HepG2 (cell line): ENCODE measurements around the gene CST11. TPM values are rescaled to one million over a fixed set of nuclear protein-coding genes. Genes with fewer than 3 reads are reported as not detected.
A peak's percentile ranks its signal among the peaks of the same experiment; 100 is the strongest.

Experiments used
- ASH2L ChIP-seq: fragments of 300-600, 200-600 bp; sonication (generic); IDR thresholded peaks from 2 replicates; pipeline ENCODE4 v1.7.0; 2017; ENCODE audit warnings: low read depth, mild to moderate bottlenecking, moderate library complexity, mixed read lengths, low read length; ENCODE audit not compliant: insufficient read length
- BORCS8-MEF2B ChIP-seq: sonication (generic); formaldehyde crosslinking; IDR thresholded peaks from 2 replicates; pipeline ENCODE4 v1.8.0; 2022; ENCODE audit warnings: mild to moderate bottlenecking, missing genetic modification reagents
- FIP1L1 ChIP-seq: fragments of 200-400 bp; formaldehyde crosslinking; IDR thresholded peaks from 2 replicates; pipeline ENCODE4 v1.6.1; 2018; ENCODE audit warnings: low read depth, mild to moderate bottlenecking, low read length, moderate library complexity, borderline replicate concordance; ENCODE audit not compliant: insufficient read depth
- HMGXB4 ChIP-seq, 2 experiments: sonication (generic) in 1 of 2; formaldehyde crosslinking in 1 of 2; IDR thresholded peaks; 2 replicates each; pipeline versions ENCODE4 v1.4.0 to v1.6.1; 2018 to 2020; ENCODE audit warnings: missing genetic modification reagents in 2 of 2, borderline replicate concordance in 1 of 2, low read depth in 1 of 2, mild to moderate bottlenecking in 1 of 2, missing biosample characterization in 1 of 2
- HNRNPLL ChIP-seq: fragments of 200-400 bp; formaldehyde crosslinking; IDR thresholded peaks from 2 replicates; pipeline ENCODE4 v1.6.1; 2017; ENCODE audit warnings: mild to moderate bottlenecking, low read depth, low read length; ENCODE audit not compliant: poor library complexity, severe bottlenecking
- JUNB ChIP-seq: sonication (generic); formaldehyde crosslinking; IDR thresholded peaks from 2 replicates; pipeline ENCODE4 v1.8.0; 2022; ENCODE audit warnings: missing genetic modification reagents, mild to moderate bottlenecking, borderline replicate concordance
- MAFG ChIP-seq: sonication (generic); formaldehyde crosslinking; IDR thresholded peaks from 2 replicates; pipeline ENCODE4 v1.5.1; 2020; ENCODE audit warnings: mild to moderate bottlenecking, missing genetic modification reagents
- MXI1 ChIP-seq: IDR thresholded peaks from 3 replicates; pipeline ENCODE4 v1.6.1; 2012; ENCODE audit warnings: low read depth, low read length, inconsistent platforms, borderline replicate concordance
- NFAT5 ChIP-seq: sonication (generic); formaldehyde crosslinking; IDR thresholded peaks from 2 replicates; pipeline ENCODE4 v1.4.0; 2020; ENCODE audit warnings: missing genetic modification reagents
- NFE2L1 ChIP-seq: sonication (generic); formaldehyde crosslinking; IDR thresholded peaks from 2 replicates; pipeline ENCODE4 v1.4.0; 2020; ENCODE audit warnings: missing genetic modification reagents, mild to moderate bottlenecking, borderline replicate concordance
- RAD51 ChIP-seq: fragments of 450-650 bp; IDR thresholded peaks from 2 replicates; pipeline ENCODE4 v1.6.1; 2016; ENCODE audit warnings: borderline replicate concordance
- SMAD1 ChIP-seq: sonication (generic); formaldehyde crosslinking; IDR thresholded peaks from 2 replicates; pipeline ENCODE4 v1.4.0; 2020; ENCODE audit warnings: missing genetic modification reagents, low read depth, mild to moderate bottlenecking, borderline replicate concordance
- SRSF4 ChIP-seq: fragments of 200-400 bp; formaldehyde crosslinking; IDR thresholded peaks from one replicate; pipeline ENCODE4 v1.6.1; 2018; ENCODE audit warnings: mild to moderate bottlenecking, low read depth, low read length, moderate library complexity; ENCODE audit not compliant: poor library complexity, severe bottlenecking
- ZNF282 ChIP-seq: fragments of 450-650 bp; IDR thresholded peaks from 2 replicates; pipeline ENCODE4 v1.6.1; 2018; ENCODE audit not compliant: partially characterized antibody
- ZNF615 ChIP-seq: sonication (generic); formaldehyde crosslinking; IDR thresholded peaks from 2 replicates; pipeline ENCODE4 v1.5.0; 2020; ENCODE audit warnings: mild to moderate bottlenecking, missing genetic modification reagents, borderline replicate concordance
- ZNF674 ChIP-seq: sonication (generic); formaldehyde crosslinking; IDR thresholded peaks from 2 replicates; pipeline ENCODE4 v1.5.0; 2020; ENCODE audit warnings: low read depth, mild to moderate bottlenecking, missing genetic modification reagents
- ZNF784 ChIP-seq: sonication (generic); formaldehyde crosslinking; IDR thresholded peaks from 2 replicates; pipeline ENCODE4 v1.5.1; 2020; ENCODE audit warnings: missing genetic modification reagents, mild to moderate bottlenecking, borderline replicate concordance
- polyA plus RNA-seq, 8 experiments: library from polyadenylated mRNA; depleted of rRNA in 3 of 8; stranded (reverse) in 7 of 8; unstranded in 1 of 8; fragments of >200 nt; fragmentation: Illumina TruSeq in 4 of 8; extraction: Trizol in 4 of 8; gene quantifications; 2 replicates each; pipeline versions ENCODE4 v1.2.1 to v1.2.3, GENCODE V29; 2011 to 2016; ENCODE audit warnings: low read depth in 4 of 8, missing spikeins in 1 of 8, mixed read lengths in 1 of 8; ENCODE audit not compliant: insufficient read depth in 1 of 8
- total RNA-seq, 5 experiments: library from RNA; depleted of rRNA; stranded (reverse); fragments of >200 nt; fragmentation: Illumina TruSeq; extraction: Trizol; gene quantifications; 2 replicates each; pipeline ENCODE4 v1.2.3, GENCODE V29; 2016; ENCODE audit warnings: low read depth in 1 of 5
- TF ChIP-seq, protein P1 (sequence below): sonication (generic); formaldehyde crosslinking; IDR thresholded peaks from 2 replicates; pipeline ENCODE4 v1.4.0; 2020; ENCODE audit warnings: mild to moderate bottlenecking, missing genetic modification reagents

Gene CST11
- total and polyA plus RNA-seq, 2 of the 13 experiments (the other 11 are each of a cell fraction or from before 2014, with no cell fraction given): not detected

GRCh38 chr20:23420943-23421931, 31.4 kb downstream of the CST11 start, which contains the start of gene NAPB (continued):
- TF ChIP-seq SRSF4 (no peak), NFAT5 (0 out of 2 replicates have a peak, but pooled peaks have one; percentile 19), MAFG (CRISPR knock-in tag) (no peak), HNRNPLL (peak; percentile 89), JUNB (CRISPR knock-in tag) (no peak), RAD51 (no peak), BORCS8-MEF2B (CRISPR knock-in tag) (peak; percentile 90), ZNF615 (CRISPR knock-in tag) (no peak), MXI1 (peak; percentile 95; the same call in 1 of the 3 replicates), ZNF784 (CRISPR knock-in tag) (peak; percentile 67; the same call in 1 of the 2 replicates), NFE2L1 (CRISPR knock-in tag) (0 out of 2 replicates have a peak, but pooled peaks have one; percentile 23), ZNF674 (CRISPR knock-in tag) (no peak), SMAD1 (CRISPR knock-in tag) (no peak; the same call in 1 of the 2 replicates), ZNF282 (no peak), HMGXB4 (CRISPR knock-in tag; IDR thresholded peaks at IDR 0.05; ENCODE audit: borderline replicate concordance in 1 of 2, low read depth in 1 of 2) (peak; percentile 98 to 99), ASH2L (peak; percentile 76), FIP1L1 (no peak; the same call in 1 of the 2 replicates)
- TF ChIP-seq, protein P1, sequence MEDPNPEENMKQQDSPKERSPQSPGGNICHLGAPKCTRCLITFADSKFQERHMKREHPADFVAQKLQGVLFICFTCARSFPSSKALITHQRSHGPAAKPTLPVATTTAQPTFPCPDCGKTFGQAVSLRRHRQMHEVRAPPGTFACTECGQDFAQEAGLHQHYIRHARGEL (CRISPR knock-in tag): no peak
